Ishikawa (cell line): ENCODE data around the gene LRIG2.

ENCODE experiments used
- RAD21 ChIP-seq: IDR thresholded peaks from 2 replicates; pipeline ENCODE4 v1.6.1; 2012; ENCODE audit warnings: low read depth
- TAF1 ChIP-seq: IDR thresholded peaks from 2 replicates; pipeline ENCODE4 v1.6.1; 2012; ENCODE audit warnings: low read depth, mild to moderate bottlenecking

- no peak for TF ChIP-seq RAD21
- TF ChIP-seq TAF1, result no peak
Observed at GRCh38 chr1:113137563-113137962, 64.6 kb downstream of the LRIG2 start.
